PFSK-1 (cell line): Measurements from ENCODE around the gene SGK1.

Experiments
- FOXP2 ChIP-seq: optimal IDR thresholded peaks from 2 replicates; pipeline ENCODE3; 2011; ENCODE audit warnings: borderline replicate concordance, control low read depth, inconsistent platforms; ENCODE audit not compliant: insufficient read depth; ENCODE audit errors: extremely low read length, extremely low read depth
- POLR2AphosphoS5 ChIP-seq: IDR thresholded peaks from 2 replicates; pipeline ENCODE4 v1.6.1; 2012; ENCODE audit warnings: low read depth, mild to moderate bottlenecking, control low read depth, low read length, moderate library complexity
- SIN3A ChIP-seq: IDR thresholded peaks from 2 replicates; pipeline ENCODE4 v1.6.1; 2012; ENCODE audit warnings: mild to moderate bottlenecking, low read length, moderate library complexity, borderline replicate concordance; ENCODE audit not compliant: insufficient read depth
- TAF1 ChIP-seq: IDR thresholded peaks from 2 replicates; pipeline ENCODE4 v1.6.1; 2012; ENCODE audit warnings: low read length, control low read depth, borderline replicate concordance; ENCODE audit not compliant: insufficient read depth
- TF ChIP-seq, protein P1 (sequence below), 2 experiments: IDR thresholded peaks; 2 replicates each; pipeline versions ENCODE4 v1.6.1 to v1.8.0; 2011 to 2012; ENCODE audit warnings: low read depth in 2 of 2, low read length in 2 of 2, control low read depth in 1 of 2, inconsistent platforms in 1 of 2, mild to moderate bottlenecking in 1 of 2, moderate library complexity in 1 of 2; ENCODE audit not compliant: insufficient read depth in 1 of 2

SGK1 gene

GRCh38 chr6:134245706-134246105 is 72.2 kb downstream of the SGK1 start:
- TF ChIP-seq POLR2AphosphoS5 (no peak), FOXP2 (no peak), TAF1 (no peak), SIN3A (no peak)
- TF ChIP-seq, protein P1, sequence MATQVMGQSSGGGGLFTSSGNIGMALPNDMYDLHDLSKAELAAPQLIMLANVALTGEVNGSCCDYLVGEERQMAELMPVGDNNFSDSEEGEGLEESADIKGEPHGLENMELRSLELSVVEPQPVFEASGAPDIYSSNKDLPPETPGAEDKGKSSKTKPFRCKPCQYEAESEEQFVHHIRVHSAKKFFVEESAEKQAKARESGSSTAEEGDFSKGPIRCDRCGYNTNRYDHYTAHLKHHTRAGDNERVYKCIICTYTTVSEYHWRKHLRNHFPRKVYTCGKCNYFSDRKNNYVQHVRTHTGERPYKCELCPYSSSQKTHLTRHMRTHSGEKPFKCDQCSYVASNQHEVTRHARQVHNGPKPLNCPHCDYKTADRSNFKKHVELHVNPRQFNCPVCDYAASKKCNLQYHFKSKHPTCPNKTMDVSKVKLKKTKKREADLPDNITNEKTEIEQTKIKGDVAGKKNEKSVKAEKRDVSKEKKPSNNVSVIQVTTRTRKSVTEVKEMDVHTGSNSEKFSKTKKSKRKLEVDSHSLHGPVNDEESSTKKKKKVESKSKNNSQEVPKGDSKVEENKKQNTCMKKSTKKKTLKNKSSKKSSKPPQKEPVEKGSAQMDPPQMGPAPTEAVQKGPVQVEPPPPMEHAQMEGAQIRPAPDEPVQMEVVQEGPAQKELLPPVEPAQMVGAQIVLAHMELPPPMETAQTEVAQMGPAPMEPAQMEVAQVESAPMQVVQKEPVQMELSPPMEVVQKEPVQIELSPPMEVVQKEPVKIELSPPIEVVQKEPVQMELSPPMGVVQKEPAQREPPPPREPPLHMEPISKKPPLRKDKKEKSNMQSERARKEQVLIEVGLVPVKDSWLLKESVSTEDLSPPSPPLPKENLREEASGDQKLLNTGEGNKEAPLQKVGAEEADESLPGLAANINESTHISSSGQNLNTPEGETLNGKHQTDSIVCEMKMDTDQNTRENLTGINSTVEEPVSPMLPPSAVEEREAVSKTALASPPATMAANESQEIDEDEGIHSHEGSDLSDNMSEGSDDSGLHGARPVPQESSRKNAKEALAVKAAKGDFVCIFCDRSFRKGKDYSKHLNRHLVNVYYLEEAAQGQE (IDR thresholded peaks at IDR 0.05; ENCODE audit: insufficient read depth in 1 of 2, low read depth in 2 of 2, low read length in 2 of 2), result no peak

GRCh38 chr6:134245041-134245440 is 72.9 kb downstream of the SGK1 start:
- TF ChIP-seq SIN3A (no peak), POLR2AphosphoS5 (no peak), TAF1 (no peak), FOXP2 (no peak)
- TF ChIP-seq, protein P1 (IDR thresholded peaks at IDR 0.05; ENCODE audit: insufficient read depth in 1 of 2, low read depth in 2 of 2, low read length in 2 of 2), result no peak

- TF ChIP-seq, protein P1 (IDR thresholded peaks at IDR 0.05; ENCODE audit: insufficient read depth in 1 of 2, low read depth in 2 of 2, low read length in 2 of 2), result no peak
- TF ChIP-seq POLR2AphosphoS5 (no peak), FOXP2 (no peak), TAF1 (no peak), SIN3A (no peak)
These were observed 77.1 kb downstream of the SGK1 start for GRCh38 chr6:134240665-134241431.

- TF ChIP-seq SIN3A, result no peak
- TF ChIP-seq FOXP2, result no peak
- no peak for TF ChIP-seq TAF1
- TF ChIP-seq POLR2AphosphoS5, result no peak
- TF ChIP-seq, protein P1 (IDR thresholded peaks at IDR 0.05; ENCODE audit: insufficient read depth in 1 of 2, low read depth in 2 of 2, low read length in 2 of 2), result no peak
These were observed 78.7 kb downstream of the SGK1 start for GRCh38 chr6:134238960-134239795.
